Activated CD4-positive, alpha-beta T cell treated with anti-CD3 and anti-CD28 coated beads, Interleukin-2, amount 10 ng/mL, durations not matched to agents 24 days and 14 days (primary cell): ENCODE results near the gene PROSER2. TPM values are rescaled to one million over a fixed set of nuclear protein-coding genes. Genes with fewer than 3 reads are reported as not detected.

ENCODE experiments used
- DNase-seq: peaks from one replicate; pipeline ENCODE4 v3.0.0; 2022
- H3K27ac Mint-ChIP-seq: one replicate; pipeline ENCODE4 v1.8.0; 2022; ENCODE audit warnings: mild to moderate bottlenecking, mixed read lengths
- H3K27me3 Mint-ChIP-seq: one replicate; pipeline ENCODE4 v1.8.0; 2022; ENCODE audit warnings: mixed read lengths
- H3K36me3 Mint-ChIP-seq: one replicate; pipeline ENCODE4 v1.8.0; 2022; ENCODE audit warnings: low read depth, mild to moderate bottlenecking, mixed read lengths
- H3K4me1 Mint-ChIP-seq: one replicate; pipeline ENCODE4 v1.8.0; 2021; ENCODE audit warnings: mixed read lengths
- H3K4me3 Mint-ChIP-seq: one replicate; pipeline ENCODE4 v1.8.0; 2022; ENCODE audit warnings: mild to moderate bottlenecking, moderate library complexity, mixed read lengths
- H3K9me3 Mint-ChIP-seq: one replicate; pipeline ENCODE4 v1.8.0; 2021; ENCODE audit warnings: mixed read lengths
- intact Hi-C: fragments of 100-400 bp; cut with micrococcal nuclease; formaldehyde crosslinking; loops from one replicate; pipeline ENCODE4 v1.15.1; 2023
- total RNA-seq: library from RNA; stranded (reverse); gene quantifications from 2 replicates; pipeline ENCODE4 v1.2.3, GENCODE V29; 2022

Gene PROSER2
- total RNA-seq, 1 donor from 2014 or later = 0.37 TPM

DNA sequence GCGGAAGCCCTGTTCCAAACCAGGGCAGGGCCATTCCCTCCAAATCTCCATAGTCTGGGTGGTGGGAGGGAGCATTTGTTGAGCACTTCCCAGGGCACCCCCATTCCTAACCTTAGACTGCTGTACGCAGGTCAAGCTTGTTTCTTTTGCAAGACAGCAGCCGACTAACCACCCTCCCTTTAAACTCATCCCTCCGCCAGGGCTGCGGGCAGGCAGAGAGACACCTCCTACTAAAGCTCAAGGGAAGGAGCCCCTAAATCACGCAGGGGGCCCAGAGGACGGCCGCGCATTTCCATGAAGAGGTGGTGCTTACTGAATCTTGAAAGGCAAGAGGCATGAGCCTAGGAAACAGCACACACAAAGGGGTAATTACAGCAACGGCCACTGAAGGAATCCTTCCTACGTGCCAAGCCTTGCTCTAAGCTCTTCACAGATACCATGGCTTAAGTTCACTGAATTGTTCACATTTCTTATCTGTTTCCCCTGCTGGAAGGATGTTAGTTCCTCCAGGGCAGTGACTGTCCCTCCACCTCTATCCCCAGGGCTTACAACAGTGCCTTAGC is 90.0 kb downstream of the PROSER2 start:
- intact Hi-C loops = no loop called here
- no peak for DNase-seq
- H3K27ac Mint-ChIP-seq = no peak overlapping the region
- H3K4me3 Mint-ChIP-seq = no peak overlapping the region
- no peaks in the 10 kb centered on the region for H3K9me3 Mint-ChIP-seq
- no peaks in the 10 kb centered on the region for H3K36me3 Mint-ChIP-seq
- H3K4me1 Mint-ChIP-seq = no peaks in the 10 kb centered on the region
- H3K27me3 Mint-ChIP-seq = no peaks in the 10 kb centered on the region

DNA sequence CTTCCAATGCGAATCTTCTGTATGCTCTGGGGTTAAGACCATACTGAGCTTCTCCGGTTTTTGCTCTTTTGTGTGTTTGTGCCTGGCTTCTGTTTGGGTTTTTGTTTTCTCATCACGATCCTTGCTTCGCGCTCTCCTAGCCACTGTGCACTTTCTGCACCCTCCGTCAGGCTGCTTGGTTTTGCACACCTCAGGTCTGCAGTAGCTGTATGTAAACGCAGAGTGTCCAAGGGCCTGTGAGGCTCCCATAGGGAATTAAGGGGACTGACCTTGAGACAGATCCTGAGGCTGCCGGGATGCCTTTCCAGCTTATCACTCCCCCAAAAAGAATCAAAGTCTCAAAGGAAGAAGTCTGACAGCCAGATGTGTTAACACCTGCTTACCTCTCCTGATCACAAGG is 95.2 kb downstream of the PROSER2 start:
- Mint-ChIP-seq H3K9me3 (no peaks in the 10 kb centered on the region), H3K36me3 (peaks cover 30% of the 10 kb centered on the region), H3K4me3 (no peak overlapping the region), H3K27ac (no peak overlapping the region), H3K27me3 (no peaks in the 10 kb centered on the region), H3K4me1 (no peaks in the 10 kb centered on the region)
- DNase-seq = no peak
- intact Hi-C loops = no loop called here

DNA sequence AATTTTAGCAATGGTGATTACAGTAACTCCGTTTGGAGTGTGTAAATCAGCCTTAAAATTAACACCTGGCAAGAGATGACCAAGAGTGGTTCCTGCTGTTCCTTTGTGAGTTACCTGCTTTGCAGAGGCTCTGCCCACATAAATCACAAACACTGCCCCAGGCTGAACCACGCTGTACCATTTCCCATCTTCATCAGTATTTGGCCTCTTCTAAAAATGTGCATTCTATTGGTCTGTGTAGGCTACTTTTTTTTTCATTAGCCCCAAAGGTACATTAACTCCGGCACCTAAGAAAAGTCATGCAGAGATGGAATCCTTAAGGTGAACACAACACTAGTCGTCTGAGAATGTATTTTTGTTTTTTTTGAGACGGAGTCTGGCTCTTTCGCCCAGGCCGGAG is 96.1 kb downstream of the PROSER2 start:
- Mint-ChIP-seq H3K4me1 (no peaks in the 10 kb centered on the region), H3K36me3 (peaks cover 33% of the 10 kb centered on the region), H3K9me3 (no peaks in the 10 kb centered on the region), H3K27ac (no peak overlapping the region), H3K4me3 (no peak overlapping the region), H3K27me3 (no peaks in the 10 kb centered on the region)
- intact Hi-C loops = no loop called here
- DNase-seq = no peak

Other genes starting within 250 kb of the PROSER2 start
- gene USP6NL, start 211.7 kb upstream of the PROSER2 start, total RNA-seq = 0.83 and 0.84 TPM in 2 replicates
- 0.35 and 0.47 TPM in 2 replicates for gene ECHDC3, start 81.0 kb upstream of the PROSER2 start, total RNA-seq
- 38.9 and 41.4 TPM in 2 replicates for gene UPF2, start 219.5 kb downstream of the PROSER2 start, total RNA-seq
- 17.2 and 21.6 TPM in 2 replicates for gene DHTKD1, start 245.6 kb downstream of the PROSER2 start, total RNA-seq